Panc1 (cell line): Measurements from ENCODE around the gene ARHGEF38. TPM values are rescaled to one million over a fixed set of nuclear protein-coding genes. Genes with fewer than 3 reads are reported as not detected.

Source experiments
- ATAC-seq: fragments of 200-7000 bp; cut with Tn5 transposase; 2 replicates; pipeline ENCODE4 v1.9.1; 2020; ENCODE audit warnings: mild to moderate bottlenecking, moderate library complexity
- BruUV-seq: library from RNA; stranded (reverse); fragments of 400-500 nt; replicated peaks from 2 replicates; lab custom pipeline; 2021; lab: Mats Ljungman, UMichigan
- CTCF ChIA-PET: fragments of 300-600 bp; sonication (Branson Sonifier 250); formaldehyde crosslinking; loops from one replicate; lab custom pipeline; 2022; ENCODE audit warnings: antibody characterized with exemption; lab: Charles Lee
- POLR2A ChIA-PET: fragments of 300-600 bp; sonication (Branson Sonifier 250); formaldehyde crosslinking; loops from one replicate; lab custom pipeline; 2022; ENCODE audit warnings: antibody characterized with exemption; lab: Charles Lee
- DNase-seq: peaks from one replicate; pipeline ENCODE4 v3.0.0-alpha.2; 2010; ENCODE audit warnings: low read depth, low spot score
- H3K27ac ChIP-seq: 2 replicates; pipeline ENCODE4 v1.5.1; 2011; ENCODE audit warnings: mild to moderate bottlenecking, low read length, inconsistent platforms
- H3K27me3 ChIP-seq: fragments of 200-500 bp; sonication (Bioruptor generic); 2 replicates; pipeline ENCODE4 v1.6.0; 2014; ENCODE audit warnings: low read length, inconsistent platforms; ENCODE audit not compliant: control insufficient read depth, insufficient read depth
- H3K36me3 ChIP-seq: fragments of 200-500 bp; sonication (Bioruptor generic); 2 replicates; pipeline ENCODE4 v1.5.1; 2014; ENCODE audit warnings: inconsistent platforms, mild to moderate bottlenecking, low read length, moderate library complexity; ENCODE audit not compliant: control insufficient read depth, insufficient read depth
- H3K4me1 ChIP-seq: 2 replicates; pipeline ENCODE4 v1.5.1; 2011; ENCODE audit warnings: inconsistent platforms, mild to moderate bottlenecking, low read length, moderate library complexity; ENCODE audit not compliant: control insufficient read depth, insufficient read depth
- H3K4me3 ChIP-seq, 2 experiments: 2 replicates each; pipeline ENCODE4 v1.5.1; 2011 to 2012; ENCODE audit warnings: low read depth in 2 of 2, low read length in 2 of 2, mild to moderate bottlenecking in 2 of 2, inconsistent platforms in 1 of 2, moderate library complexity in 1 of 2
- H3K9me3 ChIP-seq: fragments of 200-500 bp; sonication (Bioruptor generic); 2 replicates; pipeline ENCODE4 v1.5.1; 2014; ENCODE audit warnings: low read depth, mild to moderate bottlenecking, inconsistent platforms, low read length, moderate library complexity; ENCODE audit not compliant: control insufficient read depth, insufficient read depth
- CTCF ChIP-seq: fragments of 450-650 bp; IDR thresholded peaks from 2 replicates; pipeline ENCODE4 v1.5.1; 2017; ENCODE audit warnings: mild to moderate bottlenecking
- POLR2AphosphoS5 ChIP-seq: IDR thresholded peaks from 2 replicates; pipeline ENCODE4 v1.6.1; 2012; ENCODE audit warnings: mild to moderate bottlenecking, low read depth, low read length, moderate library complexity
- REST ChIP-seq, 2 experiments: IDR thresholded peaks; 2 replicates each; pipeline ENCODE4 v1.6.1; 2011 to 2012; ENCODE audit warnings: low read depth in 2 of 2, control low read depth in 1 of 2, low read length in 1 of 2, mild to moderate bottlenecking in 1 of 2, moderate library complexity in 1 of 2; ENCODE audit not compliant: insufficient read depth in 1 of 2
- SIN3A ChIP-seq: IDR thresholded peaks from 2 replicates; pipeline ENCODE4 v1.6.1; 2012; ENCODE audit warnings: low read depth, mild to moderate bottlenecking, low read length, moderate library complexity, borderline replicate concordance; ENCODE audit not compliant: insufficient read depth
- TCF7L2 ChIP-seq: IDR thresholded peaks from 2 replicates; pipeline ENCODE4 v1.6.1; 2011; ENCODE audit warnings: mild to moderate bottlenecking, low read depth, low read length, inconsistent platforms
- in situ Hi-C: cut with HindIII; loops from 2 replicates; pipeline ENCODE4 v1.10.0; 2016; ENCODE audit warnings: low sequenced_read_pairs, low pct_unique_long_range_greater_than_20kb
- intact Hi-C: fragments of 100-400 bp; cut with micrococcal nuclease; formaldehyde crosslinking; loops from one replicate; pipeline ENCODE4 v1.10.0; 2022; ENCODE audit not compliant: unreplicated experiment
- total RNA-seq: library from RNA; stranded (reverse); gene quantifications from one replicate; pipeline ENCODE4 v1.2.1, GENCODE V29; 2021; ENCODE audit not compliant: unreplicated experiment

ARHGEF38 gene
- total RNA-seq, 1 experiment from 2014 or later: not detected

GRCh38 chr4:105708181-105709080, 156.0 kb downstream of the ARHGEF38 start, which contains the start of the genes GSTCD and INTS12:
GSTCD (plus strand) TSS chr4:105708784; CDS start chr4:105717614, 8,830 bp downstream.
INTS12 (minus strand) TSS chr4:105708689; CDS start chr4:105700005, 8,684 bp downstream.
- Histone ChIP-seq H3K4me3 (peak within 1 kb of the TSS; percentile 82 to 88), H3K27me3 (no peaks in the 10 kb centered on the region), H3K27ac (peak within 1 kb of the TSS; percentile 83), H3K4me1 (peaks cover 5% of the 10 kb centered on the region), H3K9me3 (no peaks in the 10 kb centered on the region), H3K36me3 (peaks cover 6% of the 10 kb centered on the region; the same call in 1 of the 2 replicates)
- in situ Hi-C loops: no loop called here
- no TSS peak for BruUV-seq
- CTCF ChIA-PET: no interaction called here
- POLR2A ChIA-PET: interaction anchor here (0.7 kb wide), 1 partner anchor 392 kb away, joined by 3 read pairs; no protein-coding TSS in a partner anchor
- ATAC-seq (peak; percentile 96), DNase-seq (peak; percentile 64)
- peak; percentile 30; the same call in 1 of the 2 replicates for TF ChIP-seq TCF7L2
- TF ChIP-seq CTCF: no peak
- TF ChIP-seq POLR2AphosphoS5: peak; percentile 89
- TF ChIP-seq REST (IDR thresholded peaks at IDR 0.05; ENCODE audit: insufficient read depth in 1 of 2, low read depth in 2 of 2, low read length in 1 of 2): peak in 1 of 2 experiments; percentile 67; a peak in 1 of 4 replicates
- peak; percentile 94; the same call in 1 of the 2 replicates for TF ChIP-seq SIN3A
- intact Hi-C loops: no loop called here

GRCh38 chr4:105709081-105709450, 156.6 kb downstream of the ARHGEF38 start:
- peak overlapping the region; percentile 83 for H3K27ac ChIP-seq
- TF ChIP-seq TCF7L2: no peak
- no peak for TF ChIP-seq POLR2AphosphoS5
- no peak for TF ChIP-seq SIN3A
- no peak for TF ChIP-seq CTCF
- peaks cover 5% of the 10 kb centered on the region for H3K4me1 ChIP-seq
- H3K27me3 ChIP-seq: no peaks in the 10 kb centered on the region
- peak overlapping the region; percentile 82 to 88 for H3K4me3 ChIP-seq
- in situ Hi-C loops: no loop called here
- intact Hi-C loops: no loop called here
- DNase-seq: no peak
- H3K36me3 ChIP-seq: peaks cover 6% of the 10 kb centered on the region; the same call in 1 of the 2 replicates
- ChIA-PET CTCF (no interaction called here), POLR2A (no interaction called here)
- no peaks in the 10 kb centered on the region for H3K9me3 ChIP-seq
- ATAC-seq: peak; percentile 72
- BruUV-seq: no TSS peak
